Stimulated activated CD4-positive, alpha-beta T cell treated with anti-CD3 and anti-CD28 coated beads, Interleukin-1b, Interleukin-23, amount 100 ng/mL, for 24 hours (primary cell): ENCODE measurements around the gene CDC23.
"Not testable (repeated sequence)": the region's sequence is repeated elsewhere in the genome, so short reads cannot be mapped to it uniquely, and the experiment has no call there.

ENCODE experiments used
- DNase-seq, 4 experiments: peaks; one replicate each; pipeline ENCODE4 v3.0.0-alpha.2; 2020; ENCODE audit warnings: low read depth in 4 of 4, low spot score in 1 of 4

Gene CDC23

GRCh38 chr5:138143578-138143977 lies 69.5 kb downstream of the CDC23 start:
- DNase-seq, result not testable (repeated sequence)

GRCh38 chr5:138141734-138142133 lies 71.4 kb downstream of the CDC23 start:
- no peak for DNase-seq

GRCh38 chr5:138140268-138140667 lies 72.9 kb downstream of the CDC23 start:
- no peak for DNase-seq

DNA sequence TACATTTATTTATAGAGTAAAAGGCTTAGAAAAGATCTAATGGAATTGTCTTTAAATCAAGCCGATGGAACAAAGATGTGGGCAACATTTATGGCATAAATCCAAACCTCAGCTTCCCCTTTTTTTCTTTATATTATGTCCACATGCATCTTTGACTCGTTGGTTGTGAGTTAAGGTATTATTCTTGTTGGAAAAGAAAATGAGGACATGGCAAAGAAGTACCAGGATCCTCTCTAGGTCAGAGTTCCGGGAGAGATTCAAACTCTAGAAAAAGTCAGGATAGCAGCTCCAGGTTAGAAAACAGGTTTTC lies 73.4 kb downstream of the CDC23 start:
- no peak for DNase-seq

DNA sequence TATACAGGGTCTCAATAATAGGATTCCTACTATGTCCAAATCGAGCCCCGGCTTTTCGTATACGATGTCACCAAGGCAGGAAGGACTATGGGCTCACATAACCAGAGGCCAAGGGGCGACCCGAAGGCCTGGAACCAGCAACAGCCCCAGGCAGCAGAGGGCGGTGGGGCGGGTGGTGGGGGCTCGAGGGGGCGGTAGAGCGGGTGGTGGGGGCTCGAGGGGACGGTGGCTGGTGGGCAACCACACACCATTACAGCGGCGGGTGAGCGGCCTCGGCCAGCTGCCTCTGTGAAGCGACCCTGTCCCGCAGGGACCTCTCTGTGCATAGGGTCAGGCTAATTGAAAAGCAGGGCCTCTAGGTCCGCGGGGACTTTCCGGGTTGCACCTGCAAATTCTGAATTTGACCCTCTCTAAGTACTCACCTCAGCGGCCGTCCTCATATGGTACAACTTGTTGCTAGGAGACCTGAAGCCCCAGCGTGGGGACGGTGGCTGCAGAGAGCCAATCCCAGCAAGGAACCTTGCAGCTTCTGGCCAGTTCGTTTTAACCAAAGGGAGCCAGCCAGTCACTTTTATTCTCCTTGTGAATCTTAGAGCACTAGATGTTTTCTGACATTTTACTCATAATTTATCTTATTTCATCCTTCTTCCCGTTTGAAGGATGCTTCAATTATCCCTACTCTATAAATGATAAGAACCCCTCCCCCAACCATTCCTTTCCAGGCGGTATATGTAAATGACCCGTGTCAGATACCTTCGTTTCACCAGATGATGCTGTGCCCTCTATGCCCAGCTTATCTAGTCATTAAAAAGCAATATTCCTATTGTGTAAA lies 74.0 kb downstream of the CDC23 start, which contains the start of gene NME5:
TSS of gene NME5 (minus strand) at position 480 of the 832 bp plus-strand sequence. CDS start 648 bp downstream, outside the sequence.
- DNase-seq, result no peak
